ENCODE measurements around the gene TXNRD2. TPM values are rescaled to one million over a fixed set of nuclear protein-coding genes. Genes with fewer than 3 reads are reported as not detected.

The TXNRD2 gene
- total RNA-seq (10 to 100 TPM; 18.4 to 35.1 (median 24.5) TPM), polyA plus RNA-seq (10 to 100 TPM; 13.7 to 23.5 (median 16.0) TPM)
- long read RNA-seq, donor 1, partial matches to known transcripts = 4 of 26 reads
- long read RNA-seq, donor 1, other reads (novel, unspliced or antisense) = 21 of 26 reads
- long read RNA-seq, donor 2, partial matches to known transcripts = 5 of 30 reads
- long read RNA-seq, donor 2, other reads (novel, unspliced or antisense) = 20 of 30 reads

DNA sequence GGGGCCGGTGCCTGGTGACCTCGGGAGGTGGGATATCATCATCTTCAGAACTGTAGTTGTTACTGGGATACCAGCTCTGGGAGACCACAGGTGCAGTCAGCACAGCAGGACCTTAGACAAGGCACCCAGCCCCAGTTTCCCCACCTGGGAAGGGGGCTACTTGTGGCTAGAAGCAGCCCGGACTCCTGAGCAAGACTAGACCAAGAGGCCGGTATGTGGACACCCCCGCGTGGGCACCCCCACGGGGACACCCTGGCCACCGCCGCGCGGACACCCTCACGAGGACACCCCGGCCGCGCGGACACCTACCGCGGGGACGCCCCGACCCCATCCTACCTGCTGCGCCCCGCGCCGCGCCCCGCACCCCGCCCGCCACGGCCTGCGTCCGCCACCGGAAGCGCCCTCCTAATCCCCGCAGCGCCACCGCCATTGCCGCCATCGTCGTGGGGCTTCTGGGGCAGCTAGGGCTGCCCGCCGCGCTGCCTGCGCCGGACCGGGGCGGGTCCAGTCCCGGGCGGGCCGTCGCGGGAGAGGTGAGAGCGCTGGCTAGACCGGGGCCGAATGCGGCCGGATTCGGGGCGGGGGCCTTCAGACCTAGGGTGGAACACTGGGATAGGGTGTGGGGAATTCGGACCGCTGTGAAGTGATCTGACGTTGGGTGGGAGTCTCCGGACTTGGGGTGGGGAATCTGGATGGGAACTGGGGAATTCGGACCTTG lies at the start of gene TXNRD2, which contains the start of gene COMT:
Gene TXNRD2 (minus strand): TSS at position 454 of the 718 bp plus-strand sequence. CDS start 15 bp downstream, at position 439.
Gene COMT (plus strand): TSS at position 408 of the 718 bp plus-strand sequence. CDS start 20,755 bp downstream, outside the sequence.
- peak within 1 kb of the TSS; percentile 94 for H3K4me3 ChIP-seq
- ATAC-seq (peak; percentile 79 to 82 (median 80)), DNase-seq (peak; percentile 80 to 88)
- TF ChIP-seq, protein P1, sequence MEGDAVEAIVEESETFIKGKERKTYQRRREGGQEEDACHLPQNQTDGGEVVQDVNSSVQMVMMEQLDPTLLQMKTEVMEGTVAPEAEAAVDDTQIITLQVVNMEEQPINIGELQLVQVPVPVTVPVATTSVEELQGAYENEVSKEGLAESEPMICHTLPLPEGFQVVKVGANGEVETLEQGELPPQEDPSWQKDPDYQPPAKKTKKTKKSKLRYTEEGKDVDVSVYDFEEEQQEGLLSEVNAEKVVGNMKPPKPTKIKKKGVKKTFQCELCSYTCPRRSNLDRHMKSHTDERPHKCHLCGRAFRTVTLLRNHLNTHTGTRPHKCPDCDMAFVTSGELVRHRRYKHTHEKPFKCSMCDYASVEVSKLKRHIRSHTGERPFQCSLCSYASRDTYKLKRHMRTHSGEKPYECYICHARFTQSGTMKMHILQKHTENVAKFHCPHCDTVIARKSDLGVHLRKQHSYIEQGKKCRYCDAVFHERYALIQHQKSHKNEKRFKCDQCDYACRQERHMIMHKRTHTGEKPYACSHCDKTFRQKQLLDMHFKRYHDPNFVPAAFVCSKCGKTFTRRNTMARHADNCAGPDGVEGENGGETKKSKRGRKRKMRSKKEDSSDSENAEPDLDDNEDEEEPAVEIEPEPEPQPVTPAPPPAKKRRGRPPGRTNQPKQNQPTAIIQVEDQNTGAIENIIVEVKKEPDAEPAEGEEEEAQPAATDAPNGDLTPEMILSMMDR (IDR thresholded peaks at IDR 0.05) = no peak
- intact Hi-C loops (cut with DNase I) = no loop called here
- H3K27me3 ChIP-seq (ENCODE audit: insufficient read depth in 3 of 3, low read length in 2 of 3) = no peaks in the 10 kb centered on the region
- H3K27ac ChIP-seq = peak within 1 kb of the TSS; percentile 98
- no peaks in the 10 kb centered on the region for H3K9me3 ChIP-seq
- peaks cover 0 to 12% of the 10 kb centered on the region in 2 donors for H3K36me3 ChIP-seq (ENCODE audit: insufficient read depth in 1 of 2, low read depth in 1 of 2)
- peaks cover 47% of the 10 kb centered on the region for H3K4me1 ChIP-seq
- 1% methylated on average over 32 to 63 of the region's 63 CpGs for WGBS, 3 donors

DNA sequence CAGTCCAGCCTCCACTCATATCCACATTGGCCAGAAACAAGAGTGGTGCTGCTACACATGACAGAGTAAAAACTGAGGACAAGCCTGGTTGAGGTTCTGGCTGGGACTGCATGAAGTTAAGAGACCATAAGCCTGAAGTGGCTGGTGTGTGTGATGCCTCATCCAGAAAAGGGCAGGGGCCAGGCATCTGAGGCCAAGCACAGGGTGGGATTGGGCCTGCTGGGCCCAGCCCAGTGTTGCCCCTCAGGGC lies 49.7 kb upstream of the TXNRD2 start:
- TF ChIP-seq, protein P1 (IDR thresholded peaks at IDR 0.05) = no peak
- peak in 1 of 2 donors; percentile 29 for DNase-seq
- intact Hi-C loops (cut with DNase I) = no loop called here
- Histone ChIP-seq H3K27ac (no peak overlapping the region), H3K36me3 (ENCODE audit: insufficient read depth in 1 of 2, low read depth in 1 of 2) (no peaks in the 10 kb centered on the region), H3K4me1 (peaks cover 13% of the 10 kb centered on the region), H3K27me3 (ENCODE audit: insufficient read depth in 3 of 3, low read length in 2 of 3) (no peaks in the 10 kb centered on the region), H3K9me3 (no peaks in the 10 kb centered on the region), H3K4me3 (no peak overlapping the region)
- ATAC-seq = no peak

DNA sequence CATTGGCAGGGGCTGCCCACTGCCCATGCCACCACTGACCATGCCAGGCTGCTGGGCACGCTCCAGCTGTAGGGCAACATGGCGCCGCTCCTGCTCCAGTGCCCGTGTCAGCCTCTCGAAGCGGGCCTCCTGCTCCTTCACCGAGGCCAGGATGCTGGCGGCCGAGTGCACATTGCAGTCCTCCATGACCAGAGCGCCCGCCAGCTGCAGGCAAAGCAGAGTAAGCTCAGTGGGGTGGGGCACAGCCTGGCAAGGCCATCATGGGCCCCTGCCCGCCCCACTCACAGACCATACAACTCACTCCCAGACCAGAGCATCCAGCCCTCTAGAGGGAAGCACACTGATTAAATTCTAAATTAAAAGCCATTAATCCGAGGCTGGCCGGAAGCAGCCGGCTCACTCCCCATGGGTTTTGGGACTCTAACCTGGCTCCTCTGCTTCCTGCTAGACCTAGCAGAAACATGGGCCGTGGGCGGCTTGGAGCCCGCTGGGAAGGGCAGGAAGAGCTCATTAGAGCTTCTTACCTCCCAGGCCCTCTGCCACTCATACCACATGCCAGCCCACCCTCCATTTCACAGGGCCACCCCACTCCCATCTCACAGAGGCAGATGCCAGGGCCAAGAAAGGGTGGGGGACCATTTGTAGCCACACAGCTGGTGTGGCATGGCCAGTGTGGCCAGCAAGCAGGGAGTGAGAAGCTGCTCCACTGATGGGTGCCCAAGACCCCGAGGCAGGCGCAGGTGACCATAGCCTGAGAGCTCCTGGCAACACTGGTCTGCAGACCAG lies 49.2 kb upstream of the TXNRD2 start:
- peak; percentile 7 to 46 for DNase-seq
- intact Hi-C loops (cut with DNase I) = no loop called here
- peaks cover 19% of the 10 kb centered on the region for H3K4me1 ChIP-seq

DNA sequence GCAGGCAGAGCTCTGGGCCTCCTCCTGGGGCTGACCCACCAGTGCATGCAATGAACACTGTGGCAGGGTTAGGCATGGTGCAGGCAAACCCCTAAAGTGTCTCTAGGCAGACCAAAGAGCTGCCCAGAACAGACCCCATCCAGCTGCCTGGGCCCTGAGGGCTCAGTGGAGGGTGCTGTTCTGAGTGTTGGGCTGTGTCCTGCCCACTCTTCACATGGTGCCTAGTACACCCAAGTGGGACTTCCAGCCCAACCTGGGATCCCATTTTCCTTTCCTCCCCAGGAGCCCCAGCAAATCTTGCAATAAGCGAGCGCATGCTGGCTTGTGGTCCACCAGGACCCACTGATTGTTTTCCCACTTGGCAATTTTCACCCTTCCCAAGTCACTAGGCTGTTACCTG lies 48.6 kb upstream of the TXNRD2 start:
- peak in 1 of 2 donors; percentile 28 for DNase-seq
- 50 to 100% (median 53%) methylated on average over 2 of the region's 2 CpGs for WGBS, 3 donors

More for the DNA sequence above, 49.2 kb upstream of the TXNRD2 start:
- Histone ChIP-seq H3K4me3 (no peak overlapping the region), H3K9me3 (no peaks in the 10 kb centered on the region), H3K36me3 (ENCODE audit: insufficient read depth in 1 of 2, low read depth in 1 of 2) (no peaks in the 10 kb centered on the region), H3K27ac (no peak overlapping the region), H3K27me3 (ENCODE audit: insufficient read depth in 3 of 3, low read length in 2 of 3) (no peaks in the 10 kb centered on the region)
- 84 to 88% (median 87%) methylated on average over 18 to 20 of the region's 20 CpGs for WGBS, 3 donors
- TF ChIP-seq, protein P1 (IDR thresholded peaks at IDR 0.05) = no peak
- ATAC-seq = no peak

More for the DNA sequence above, 48.6 kb upstream of the TXNRD2 start:
- no peak for ATAC-seq
- TF ChIP-seq, protein P1 (IDR thresholded peaks at IDR 0.05) = no peak
- Histone ChIP-seq H3K36me3 (ENCODE audit: insufficient read depth in 1 of 2, low read depth in 1 of 2) (no peaks in the 10 kb centered on the region), H3K9me3 (no peaks in the 10 kb centered on the region), H3K27ac (no peak overlapping the region), H3K4me1 (peaks cover 25% of the 10 kb centered on the region), H3K27me3 (ENCODE audit: insufficient read depth in 3 of 3, low read length in 2 of 3) (no peaks in the 10 kb centered on the region), H3K4me3 (no peak overlapping the region)
- intact Hi-C loops (cut with DNase I) = no loop called here
